Body of pancreas (tissue), 4 donors: ENCODE measurements around the gene CSTB. TPM values are rescaled to one million over a fixed set of nuclear protein-coding genes. Genes with fewer than 3 reads are reported as not detected.

Experiments
- ATAC-seq: fragments of 150-250 bp; one replicate; pipeline ENCODE4 v1.9.1; 2016
- DNase-seq, 4 donors: peaks; one replicate each; pipeline ENCODE4 v3.0.0-alpha.2; 2019
- H3K27ac ChIP-seq, 4 donors: fragments of 200-600 bp; sonication (generic); 1 replicate in 3 of 4; 2 replicates in 1 of 4; pipeline versions ENCODE4 v1.5.1 to v1.6.1; 2016 to 2019; ENCODE audit warnings: mild to moderate bottlenecking in 1 of 4, mixed read lengths in 1 of 4, moderate library complexity in 1 of 4
- H3K27me3 ChIP-seq, 2 donors: fragments of 200-600 bp; sonication (generic); one replicate each; pipeline ENCODE4 v1.6.0; 2016; ENCODE audit warnings: mild to moderate bottlenecking in 1 of 2
- H3K36me3 ChIP-seq, 2 donors: fragments of 200-600 bp; sonication (generic); replicated peaks in 1 of 2; 2 replicates each; pipeline ENCODE4 v1.5.1; 2016; ENCODE audit warnings: low read depth in 2 of 2; ENCODE audit not compliant: insufficient read depth in 1 of 2
- H3K4me1 ChIP-seq: fragments of 200-600 bp; sonication (generic); one replicate; pipeline ENCODE4 v1.6.0; 2016
- H3K4me3 ChIP-seq, 2 donors: fragments of 200-600 bp; sonication (generic); 1 replicate in 1 of 2; 2 replicates in 1 of 2; pipeline ENCODE4 v1.5.1; 2016 to 2019
- H3K9me3 ChIP-seq, 3 donors: fragments of 200-600 bp; sonication (generic); 1 replicate in 2 of 3; 2 replicates in 1 of 3; pipeline ENCODE4 v1.5.1; 2016
- CTCF ChIP-seq, 7 experiments: fragments of 450-650 bp in 4 of 7; fragments of 200-600 bp in 3 of 7; sonication (generic) in 3 of 7; IDR thresholded peaks; one replicate each; pipeline ENCODE4 v1.5.1; 2016 to 2019; ENCODE audit warnings: antibody characterized with exemption in 7 of 7
- POLR2A ChIP-seq, 3 donors: fragments of 450-650 bp; IDR thresholded peaks; one replicate each; pipeline ENCODE4 v1.6.1; 2016; ENCODE audit warnings: antibody characterized with exemption in 3 of 3, mild to moderate bottlenecking in 2 of 3
- WGBS, 2 donors: methylation state at CpG; one replicate each; pipeline ENCODE4 v1.1.5; 2017; 5-methylcytosine and 5-hydroxymethylcytosine counted together
- intact Hi-C: fragments of 100-400 bp; cut with DNase I; formaldehyde crosslinking; loops from one replicate; pipeline ENCODE4 v1.15.1; 2023
- total RNA-seq, 2 donors: library from RNA; depleted of rRNA; stranded (reverse); fragments of >200 nt; gene quantifications; one replicate each; pipeline ENCODE4 v1.1.0, GENCODE V29; 2016

The CSTB gene
- total RNA-seq, 2 donors from 2014 or later, result 8.6 to 11.9 TPM

- Histone ChIP-seq H3K9me3 (no peaks in the 10 kb centered on the region), H3K36me3 (peaks cover 0 to 12% of the 10 kb centered on the region in 2 donors), H3K27me3 (no peaks in the 10 kb centered on the region), H3K27ac (peak overlapping the region in 3 of 4 donors; percentile 49 to 78 (median 75)), H3K4me1 (peaks cover 33% of the 10 kb centered on the region), H3K4me3 (no peak overlapping the region)
- TF ChIP-seq CTCF (IDR thresholded peaks at IDR 0.05) (no peak), POLR2A (IDR thresholded peaks at IDR 0.05) (no peak)
- WGBS, 2 donors, result 55 to 81% methylated on average over 3 to 16 of the region's 16 CpGs
- ATAC-seq (no peak), DNase-seq (peak in 2 of 4 donors; percentile 26 to 38)
- intact Hi-C loops, result no loop called here
These were observed 18.5 kb downstream of the CSTB start for GRCh38 chr21:43757601-43758000.

GRCh38 chr21:43755820-43756594 lies 20.1 kb downstream of the CSTB start:
- Histone ChIP-seq H3K36me3 (peaks cover 0 to 15% of the 10 kb centered on the region in 2 donors), H3K9me3 (no peaks in the 10 kb centered on the region), H3K4me3 (no peak overlapping the region), H3K4me1 (peaks cover 29% of the 10 kb centered on the region), H3K27ac (no peak overlapping the region), H3K27me3 (no peaks in the 10 kb centered on the region)
- TF ChIP-seq CTCF (IDR thresholded peaks at IDR 0.05) (no peak), POLR2A (IDR thresholded peaks at IDR 0.05) (no peak)
- intact Hi-C loops, result no loop called here
- ATAC-seq, result no peak
- no peak for DNase-seq
- 94 to 97% methylated on average over 32 to 36 of the region's 37 CpGs for WGBS, 2 donors

- intact Hi-C loops, result no loop called here
- no peaks in the 10 kb centered on the region for H3K27me3 ChIP-seq
- 70 to 82% methylated on average over 9 to 24 of the region's 26 CpGs for WGBS, 2 donors
- no peaks in the 10 kb centered on the region for H3K9me3 ChIP-seq
- peaks cover 29% of the 10 kb centered on the region for H3K4me1 ChIP-seq
- DNase-seq, result peak; percentile 62 to 78 (median 69)
- TF ChIP-seq CTCF (IDR thresholded peaks at IDR 0.05), result no peak
- no peak for TF ChIP-seq POLR2A (IDR thresholded peaks at IDR 0.05)
- peaks cover 0 to 16% of the 10 kb centered on the region in 2 donors for H3K36me3 ChIP-seq
- no peak overlapping the region for H3K4me3 ChIP-seq
- peak; percentile 57 for ATAC-seq
- peak overlapping the region in 1 of 4 donors; percentile 41 for H3K27ac ChIP-seq
These were observed 20.9 kb downstream of the CSTB start for GRCh38 chr21:43754948-43755781.

GRCh38 chr21:43753439-43753799 lies 22.7 kb downstream of the CSTB start:
- intact Hi-C loops, result no loop called here
- H3K9me3 ChIP-seq, result no peaks in the 10 kb centered on the region
- TF ChIP-seq CTCF (IDR thresholded peaks at IDR 0.05), result no peak
- no peak for TF ChIP-seq POLR2A (IDR thresholded peaks at IDR 0.05)
- H3K27ac ChIP-seq, result no peak overlapping the region
- no peaks in the 10 kb centered on the region for H3K27me3 ChIP-seq
- H3K36me3 ChIP-seq, result peaks cover 0 to 22% of the 10 kb centered on the region in 2 donors
- no peak overlapping the region for H3K4me3 ChIP-seq
- WGBS, 2 donors, result 89 to 97% methylated on average over 13 to 16 of the region's 16 CpGs
- no peak for DNase-seq
- ATAC-seq, result no peak
- H3K4me1 ChIP-seq, result peaks cover 21% of the 10 kb centered on the region
